Measurements from ENCODE around the gene LARGE1.

LARGE1 gene

GRCh38 chr22:33920927-33921524, 750 bp upstream of the LARGE1 start:
- no peak overlapping the region for H3K27ac Mint-ChIP-seq
- H3K27me3 Mint-ChIP-seq, result peaks cover 71% of the 10 kb centered on the region
- peaks cover 21% of the 10 kb centered on the region for H3K4me1 Mint-ChIP-seq (ENCODE audit: low read depth)
- peak overlapping the region; percentile 75 for H3K4me3 Mint-ChIP-seq
- H3K9me3 Mint-ChIP-seq, result no peaks in the 10 kb centered on the region
- no peaks in the 10 kb centered on the region for H3K36me3 Mint-ChIP-seq (ENCODE audit: low read depth)

GRCh38 chr22:33919391-33920196, 682 bp downstream of the LARGE1 start:
- H3K9me3 Mint-ChIP-seq, result no peaks in the 10 kb centered on the region

GRCh38 chr22:33918676-33919365, 1.5 kb downstream of the LARGE1 start:
- Mint-ChIP-seq H3K4me3 (peak overlapping the region; percentile 71), H3K9me3 (no peaks in the 10 kb centered on the region), H3K27ac (no peak overlapping the region), H3K36me3 (ENCODE audit: low read depth) (no peaks in the 10 kb centered on the region), H3K4me1 (ENCODE audit: low read depth) (peaks cover 21% of the 10 kb centered on the region), H3K27me3 (peaks cover 58% of the 10 kb centered on the region)

More at GRCh38 chr22:33919391-33920196, 682 bp downstream of the LARGE1 start:
- no peaks in the 10 kb centered on the region for H3K36me3 Mint-ChIP-seq (ENCODE audit: low read depth)
- H3K4me1 Mint-ChIP-seq (ENCODE audit: low read depth), result peaks cover 21% of the 10 kb centered on the region
- peaks cover 62% of the 10 kb centered on the region for H3K27me3 Mint-ChIP-seq
- H3K4me3 Mint-ChIP-seq, result peak overlapping the region; percentile 71
- H3K27ac Mint-ChIP-seq, result no peak overlapping the region

GRCh38 chr22:33917744-33918406, 2.4 kb downstream of the LARGE1 start:
- H3K27ac Mint-ChIP-seq, result no peak overlapping the region
- peak overlapping the region; percentile 2 for H3K4me3 Mint-ChIP-seq
- H3K27me3 Mint-ChIP-seq, result peaks cover 48% of the 10 kb centered on the region
- H3K9me3 Mint-ChIP-seq, result no peaks in the 10 kb centered on the region
- H3K36me3 Mint-ChIP-seq (ENCODE audit: low read depth), result no peaks in the 10 kb centered on the region
- H3K4me1 Mint-ChIP-seq (ENCODE audit: low read depth), result peaks cover 20% of the 10 kb centered on the region

- peaks cover 7% of the 10 kb centered on the region for H3K4me1 Mint-ChIP-seq (ENCODE audit: low read depth)
- no peak overlapping the region for H3K4me3 Mint-ChIP-seq
- no peak overlapping the region for H3K27ac Mint-ChIP-seq
- H3K27me3 Mint-ChIP-seq, result peaks cover 40% of the 10 kb centered on the region
- no peaks in the 10 kb centered on the region for H3K9me3 Mint-ChIP-seq
- no peaks in the 10 kb centered on the region for H3K36me3 Mint-ChIP-seq (ENCODE audit: low read depth)
Measured at GRCh38 chr22:33914699-33915098, 5.6 kb downstream of the LARGE1 start.

GRCh38 chr22:33914131-33914530, 6.1 kb downstream of the LARGE1 start:
- peaks cover 36% of the 10 kb centered on the region for H3K27me3 Mint-ChIP-seq
- no peaks in the 10 kb centered on the region for H3K36me3 Mint-ChIP-seq (ENCODE audit: low read depth)
- peaks cover 4% of the 10 kb centered on the region for H3K4me1 Mint-ChIP-seq (ENCODE audit: low read depth)
- no peak overlapping the region for H3K4me3 Mint-ChIP-seq
- no peak overlapping the region for H3K27ac Mint-ChIP-seq
- no peaks in the 10 kb centered on the region for H3K9me3 Mint-ChIP-seq

- Mint-ChIP-seq H3K9me3 (no peaks in the 10 kb centered on the region), H3K4me1 (ENCODE audit: low read depth) (no peaks in the 10 kb centered on the region), H3K36me3 (ENCODE audit: low read depth) (no peaks in the 10 kb centered on the region), H3K27me3 (peaks cover 26% of the 10 kb centered on the region), H3K27ac (no peak overlapping the region), H3K4me3 (no peak overlapping the region)
Measured at GRCh38 chr22:33913188-33913587, 7.1 kb downstream of the LARGE1 start.

- no peak overlapping the region for H3K27ac Mint-ChIP-seq
- no peak overlapping the region for H3K4me3 Mint-ChIP-seq
- H3K27me3 Mint-ChIP-seq, result peaks cover 4% of the 10 kb centered on the region
- no peaks in the 10 kb centered on the region for H3K9me3 Mint-ChIP-seq
- no peaks in the 10 kb centered on the region for H3K36me3 Mint-ChIP-seq (ENCODE audit: low read depth)
- H3K4me1 Mint-ChIP-seq (ENCODE audit: low read depth), result no peaks in the 10 kb centered on the region
Measured at GRCh38 chr22:33909911-33910310, 10.4 kb downstream of the LARGE1 start.

- H3K9me3 Mint-ChIP-seq, result no peaks in the 10 kb centered on the region
- H3K27me3 Mint-ChIP-seq, result peaks cover 2% of the 10 kb centered on the region
- no peak overlapping the region for H3K4me3 Mint-ChIP-seq
- no peaks in the 10 kb centered on the region for H3K36me3 Mint-ChIP-seq (ENCODE audit: low read depth)
- no peaks in the 10 kb centered on the region for H3K4me1 Mint-ChIP-seq (ENCODE audit: low read depth)
- no peak overlapping the region for H3K27ac Mint-ChIP-seq
Measured at GRCh38 chr22:33909075-33909458, 11.2 kb downstream of the LARGE1 start.

GRCh38 chr22:33908171-33909074, 11.9 kb downstream of the LARGE1 start:
- no peak overlapping the region for H3K27ac Mint-ChIP-seq
- H3K4me1 Mint-ChIP-seq (ENCODE audit: low read depth), result no peaks in the 10 kb centered on the region
- no peak overlapping the region for H3K4me3 Mint-ChIP-seq
- H3K36me3 Mint-ChIP-seq (ENCODE audit: low read depth), result no peaks in the 10 kb centered on the region
- no peaks in the 10 kb centered on the region for H3K9me3 Mint-ChIP-seq
- H3K27me3 Mint-ChIP-seq, result no peaks in the 10 kb centered on the region

GRCh38 chr22:33906954-33907353, 13.3 kb downstream of the LARGE1 start:
- Mint-ChIP-seq H3K27ac (no peak overlapping the region), H3K36me3 (ENCODE audit: low read depth) (no peaks in the 10 kb centered on the region), H3K27me3 (no peaks in the 10 kb centered on the region), H3K4me1 (ENCODE audit: low read depth) (no peaks in the 10 kb centered on the region), H3K4me3 (no peak overlapping the region), H3K9me3 (no peaks in the 10 kb centered on the region)

GRCh38 chr22:33906475-33906874, 13.8 kb downstream of the LARGE1 start:
- no peak overlapping the region for H3K4me3 Mint-ChIP-seq
- no peaks in the 10 kb centered on the region for H3K36me3 Mint-ChIP-seq (ENCODE audit: low read depth)
- H3K27me3 Mint-ChIP-seq, result no peaks in the 10 kb centered on the region
- H3K4me1 Mint-ChIP-seq (ENCODE audit: low read depth), result no peaks in the 10 kb centered on the region
- H3K27ac Mint-ChIP-seq, result no peak overlapping the region
- H3K9me3 Mint-ChIP-seq, result no peaks in the 10 kb centered on the region

GRCh38 chr22:33903012-33903411, 17.3 kb downstream of the LARGE1 start:
- Mint-ChIP-seq H3K4me3 (no peak overlapping the region), H3K36me3 (ENCODE audit: low read depth) (no peaks in the 10 kb centered on the region), H3K4me1 (ENCODE audit: low read depth) (no peaks in the 10 kb centered on the region), H3K27ac (no peak overlapping the region), H3K27me3 (no peaks in the 10 kb centered on the region), H3K9me3 (no peaks in the 10 kb centered on the region)

GRCh38 chr22:33902073-33902472, 18.2 kb downstream of the LARGE1 start:
- Mint-ChIP-seq H3K27ac (no peak overlapping the region), H3K4me1 (ENCODE audit: low read depth) (no peaks in the 10 kb centered on the region), H3K9me3 (no peaks in the 10 kb centered on the region), H3K36me3 (ENCODE audit: low read depth) (no peaks in the 10 kb centered on the region), H3K4me3 (no peak overlapping the region), H3K27me3 (no peaks in the 10 kb centered on the region)

All from stimulated activated naive CD8-positive, alpha-beta T cell treated with anti-CD3 and anti-CD28 coated beads, Interleukin-15, Interleukin-2, amounts not matched to agents 100 ng/mL and 50 ng/mL, for 24 hours (primary cell).